Nephron progenitor cell (in vitro differentiated cells): ENCODE results near the gene VMP1.

Experiments
- DNase-seq: peaks from one replicate; pipeline ENCODE4 v3.0.0; 2021
- H3K27ac Mint-ChIP-seq: 2 replicates; pipeline ENCODE4 v1.8.0; 2021; ENCODE audit warnings: mild to moderate bottlenecking, moderate library complexity, mixed read lengths
- H3K27me3 Mint-ChIP-seq: 2 replicates; pipeline ENCODE4 v1.8.0; 2021; ENCODE audit warnings: mild to moderate bottlenecking, low read depth, mixed read lengths; ENCODE audit not compliant: poor library complexity
- H3K36me3 Mint-ChIP-seq: 2 replicates; pipeline ENCODE4 v1.8.0; 2021; ENCODE audit warnings: low read depth, mixed read lengths
- H3K4me1 Mint-ChIP-seq: 2 replicates; pipeline ENCODE4 v1.8.0; 2021; ENCODE audit warnings: mixed read lengths
- H3K4me3 Mint-ChIP-seq: 2 replicates; pipeline ENCODE4 v1.8.0; 2021; ENCODE audit warnings: mild to moderate bottlenecking, moderate library complexity, mixed read lengths
- H3K9me3 Mint-ChIP-seq: 2 replicates; pipeline ENCODE4 v1.8.0; 2021; ENCODE audit warnings: mild to moderate bottlenecking, moderate library complexity, mixed read lengths
- TF ChIP-seq, protein P1 (sequence below): fragments of 200-600 bp; sonication (generic); IDR thresholded peaks from 2 replicates; pipeline ENCODE4 v1.5.0; 2021; ENCODE audit warnings: antibody characterized with exemption

VMP1 gene

DNA sequence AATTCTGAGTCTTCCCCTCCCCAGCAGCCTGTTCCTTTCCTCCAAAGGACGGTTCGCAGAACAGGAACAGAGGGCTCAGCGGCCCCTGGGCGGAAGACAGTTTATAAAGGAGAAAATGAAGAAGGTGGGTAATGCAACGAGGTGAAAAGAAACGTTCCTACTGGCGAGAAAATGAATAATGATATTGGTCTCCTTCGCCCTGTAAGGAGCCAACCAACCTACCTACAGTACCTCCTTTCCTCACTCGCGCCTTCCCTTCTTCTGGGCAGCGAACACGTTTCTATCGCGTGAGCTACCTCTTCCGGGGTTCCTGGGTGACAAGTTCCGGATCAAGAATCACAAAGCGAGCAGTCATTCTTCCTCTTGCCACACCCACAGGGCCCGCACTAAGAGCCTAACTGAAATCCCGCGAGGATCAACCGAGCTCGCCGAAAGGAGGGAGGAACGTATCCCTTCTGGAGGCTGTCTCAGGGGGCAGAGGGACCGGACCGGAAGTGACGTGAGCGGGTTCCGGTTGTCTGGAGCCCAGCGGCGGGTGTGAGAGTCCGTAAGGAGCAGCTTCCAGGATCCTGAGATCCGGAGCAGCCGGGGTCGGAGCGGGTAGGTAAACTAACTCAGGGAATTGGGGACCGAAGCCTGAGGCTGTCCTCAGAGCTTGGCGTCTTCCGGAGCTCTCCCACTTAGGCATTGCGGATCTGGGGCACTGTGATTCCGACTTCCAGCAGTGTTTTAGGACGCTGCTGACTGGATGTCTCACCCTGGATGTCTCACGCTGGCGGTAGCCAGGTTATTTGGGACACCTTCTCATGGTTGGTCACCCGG is at the start of gene VMP1, which contains the start of gene PTRH2:
Gene VMP1, plus strand, starts transcription at position 506 of the 822 bp plus-strand sequence. CDS start 23,793 bp downstream, outside the sequence.
Gene PTRH2, minus strand, starts transcription at position 282 of the 822 bp plus-strand sequence. CDS start 9,452 bp downstream, outside the sequence.
- peak; percentile 95 for DNase-seq
- Mint-ChIP-seq H3K4me1 (peaks cover 38% of the 10 kb centered on the region), H3K4me3 (peak within 1 kb of the TSS; percentile 96), H3K27me3 (no peaks in the 10 kb centered on the region), H3K36me3 (peaks cover 36% of the 10 kb centered on the region), H3K27ac (peak within 1 kb of the TSS; percentile 99), H3K9me3 (no peaks in the 10 kb centered on the region)
- TF ChIP-seq, protein P1, sequence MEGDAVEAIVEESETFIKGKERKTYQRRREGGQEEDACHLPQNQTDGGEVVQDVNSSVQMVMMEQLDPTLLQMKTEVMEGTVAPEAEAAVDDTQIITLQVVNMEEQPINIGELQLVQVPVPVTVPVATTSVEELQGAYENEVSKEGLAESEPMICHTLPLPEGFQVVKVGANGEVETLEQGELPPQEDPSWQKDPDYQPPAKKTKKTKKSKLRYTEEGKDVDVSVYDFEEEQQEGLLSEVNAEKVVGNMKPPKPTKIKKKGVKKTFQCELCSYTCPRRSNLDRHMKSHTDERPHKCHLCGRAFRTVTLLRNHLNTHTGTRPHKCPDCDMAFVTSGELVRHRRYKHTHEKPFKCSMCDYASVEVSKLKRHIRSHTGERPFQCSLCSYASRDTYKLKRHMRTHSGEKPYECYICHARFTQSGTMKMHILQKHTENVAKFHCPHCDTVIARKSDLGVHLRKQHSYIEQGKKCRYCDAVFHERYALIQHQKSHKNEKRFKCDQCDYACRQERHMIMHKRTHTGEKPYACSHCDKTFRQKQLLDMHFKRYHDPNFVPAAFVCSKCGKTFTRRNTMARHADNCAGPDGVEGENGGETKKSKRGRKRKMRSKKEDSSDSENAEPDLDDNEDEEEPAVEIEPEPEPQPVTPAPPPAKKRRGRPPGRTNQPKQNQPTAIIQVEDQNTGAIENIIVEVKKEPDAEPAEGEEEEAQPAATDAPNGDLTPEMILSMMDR = no peak

DNA sequence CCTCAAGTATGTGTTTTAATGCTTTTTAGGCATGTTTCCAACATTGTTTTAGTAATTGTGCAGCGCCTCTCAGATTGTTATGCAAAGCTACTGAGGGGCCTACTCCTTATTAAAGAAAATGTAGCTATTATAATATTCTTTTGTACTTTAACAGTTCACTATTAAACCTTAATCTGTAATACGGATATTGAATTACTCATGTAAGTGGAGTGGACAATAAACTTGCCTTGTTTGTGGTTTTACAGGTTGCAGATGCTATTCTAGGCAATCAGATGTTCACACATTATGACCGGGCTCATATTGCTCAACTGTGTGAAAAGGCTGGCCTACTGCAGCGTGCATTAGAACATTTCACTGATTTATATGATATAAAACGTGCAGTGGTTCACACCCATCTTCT is 41.2 kb upstream of the VMP1 start:
- Mint-ChIP-seq H3K4me1 (no peaks in the 10 kb centered on the region), H3K9me3 (no peaks in the 10 kb centered on the region), H3K27ac (no peak overlapping the region), H3K27me3 (no peaks in the 10 kb centered on the region), H3K4me3 (no peak overlapping the region), H3K36me3 (peaks cover 50% of the 10 kb centered on the region)
- DNase-seq = no peak
- TF ChIP-seq, protein P1 = no peak

DNA sequence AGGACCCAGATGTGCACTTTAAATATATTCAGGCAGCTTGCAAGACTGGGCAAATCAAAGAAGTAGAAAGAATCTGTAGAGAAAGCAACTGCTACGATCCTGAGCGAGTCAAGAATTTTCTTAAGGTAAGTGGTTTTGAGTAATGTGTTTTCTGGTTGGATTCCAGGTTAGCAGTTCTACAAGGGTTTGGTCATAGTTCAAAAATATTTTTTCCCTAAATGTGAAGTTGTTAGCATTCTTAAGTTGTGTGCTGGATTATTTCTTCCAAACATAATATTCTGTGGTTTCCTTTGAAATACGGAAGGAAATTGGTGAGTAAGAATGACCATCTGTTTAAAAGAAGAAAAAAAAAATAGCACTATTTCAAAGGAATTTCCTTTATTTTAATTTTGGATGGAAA is 38.6 kb upstream of the VMP1 start:
- Mint-ChIP-seq H3K9me3 (no peaks in the 10 kb centered on the region), H3K27me3 (no peaks in the 10 kb centered on the region), H3K36me3 (peaks cover 30% of the 10 kb centered on the region), H3K4me3 (no peak overlapping the region), H3K4me1 (no peaks in the 10 kb centered on the region), H3K27ac (no peak overlapping the region)
- DNase-seq = no peak
- TF ChIP-seq, protein P1 = no peak

DNA sequence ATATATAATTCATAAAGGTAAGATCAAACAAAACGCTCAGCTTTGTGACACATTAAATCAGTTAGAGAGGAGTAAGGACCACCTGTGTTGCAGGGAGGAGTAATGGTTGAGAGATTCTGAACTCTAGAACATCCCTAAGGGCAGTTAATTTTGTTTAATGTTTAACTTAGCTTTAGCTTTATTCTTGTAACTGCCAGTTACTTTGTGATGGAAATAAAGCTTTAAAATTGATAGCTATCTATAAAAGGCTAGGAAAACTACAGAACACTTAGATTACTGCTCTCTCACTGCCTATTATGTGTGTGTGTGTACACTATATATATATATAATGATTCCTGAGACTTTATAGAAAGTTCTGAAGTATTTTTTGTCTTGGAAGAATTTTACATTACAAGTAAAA is 38.0 kb upstream of the VMP1 start:
- no peak for DNase-seq
- H3K27me3 Mint-ChIP-seq = no peaks in the 10 kb centered on the region
- H3K4me1 Mint-ChIP-seq = no peaks in the 10 kb centered on the region
- no peaks in the 10 kb centered on the region for H3K9me3 Mint-ChIP-seq
- peaks cover 29% of the 10 kb centered on the region for H3K36me3 Mint-ChIP-seq
- H3K27ac Mint-ChIP-seq = no peak overlapping the region
- TF ChIP-seq, protein P1 = no peak
- H3K4me3 Mint-ChIP-seq = no peak overlapping the region

DNA sequence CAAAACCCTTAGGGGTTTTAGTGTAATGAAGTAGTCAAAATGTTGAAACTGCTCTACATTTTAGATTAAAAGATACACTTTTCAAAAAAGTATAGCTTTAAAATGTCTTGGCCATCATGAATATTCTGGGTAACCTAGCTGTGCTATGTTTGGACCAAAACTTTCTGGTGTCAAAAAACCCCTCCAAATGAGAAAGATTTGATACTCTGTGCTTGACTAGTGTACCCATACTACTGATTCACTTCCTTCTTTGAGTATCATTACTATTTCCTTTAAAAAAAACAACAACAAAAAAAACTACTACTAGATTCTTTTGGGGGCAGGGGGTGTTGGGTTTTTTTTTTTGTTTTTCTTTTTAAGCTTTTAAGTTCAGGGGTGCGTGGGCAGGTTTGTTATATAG is 37.5 kb upstream of the VMP1 start:
- DNase-seq = no peak
- no peak overlapping the region for H3K4me3 Mint-ChIP-seq
- no peaks in the 10 kb centered on the region for H3K9me3 Mint-ChIP-seq
- no peak overlapping the region for H3K27ac Mint-ChIP-seq
- no peaks in the 10 kb centered on the region for H3K27me3 Mint-ChIP-seq
- TF ChIP-seq, protein P1 = no peak
- no peaks in the 10 kb centered on the region for H3K4me1 Mint-ChIP-seq
- H3K36me3 Mint-ChIP-seq = peaks cover 27% of the 10 kb centered on the region

DNA sequence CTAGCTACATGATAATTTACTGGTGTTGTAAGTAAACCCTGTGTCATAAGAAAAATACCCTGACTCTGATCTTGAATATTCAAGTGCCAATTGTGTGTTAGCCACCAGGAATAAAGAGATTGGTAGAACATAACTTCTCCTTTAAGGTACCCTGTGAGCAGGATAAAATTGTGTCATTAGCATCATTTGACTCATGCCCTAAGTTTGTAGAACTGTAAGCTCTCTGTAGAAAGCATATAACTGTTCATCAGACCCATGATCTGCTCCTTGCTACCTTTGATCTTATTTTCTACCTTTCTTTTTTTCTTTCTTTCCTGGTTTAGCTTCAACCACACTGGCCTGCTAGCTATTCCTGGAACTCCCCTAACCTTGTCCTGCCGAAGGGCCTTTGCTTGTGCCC is 36.1 kb upstream of the VMP1 start:
- no peak for DNase-seq
- Mint-ChIP-seq H3K36me3 (peaks cover 28% of the 10 kb centered on the region), H3K4me3 (no peak overlapping the region), H3K27ac (peak overlapping the region; percentile 15), H3K27me3 (no peaks in the 10 kb centered on the region), H3K9me3 (no peaks in the 10 kb centered on the region), H3K4me1 (no peaks in the 10 kb centered on the region)
- TF ChIP-seq, protein P1 = no peak
